DMS 273 (cell line): ENCODE measurements around the gene KCNS3.

ENCODE experiments used
- DNase-seq: peaks from one replicate; lab custom pipeline; 2025; ENCODE audit not compliant: unreplicated experiment; lab: John Stamatoyannopoulos, UW

The KCNS3 gene

GRCh38 chr2:17876590-17876989 is 1.9 kb upstream of the KCNS3 start:
- no peak for DNase-seq

GRCh38 chr2:17877811-17878280 is 621 bp upstream of the KCNS3 start:
- DNase-seq, result peak; percentile 65

- peak; percentile 94 for DNase-seq
These were observed 858 bp downstream of the KCNS3 start for GRCh38 chr2:17879137-17879912.

GRCh38 chr2:17879913-17880274 is 1.4 kb downstream of the KCNS3 start:
- DNase-seq, result no peak

- peak; percentile 66 for DNase-seq
These were observed 14.5 kb downstream of the KCNS3 start for GRCh38 chr2:17892770-17893534.

- DNase-seq, result peak; percentile 29
These were observed 15.5 kb downstream of the KCNS3 start for GRCh38 chr2:17894005-17894404.

GRCh38 chr2:17894556-17894955 is 16.1 kb downstream of the KCNS3 start:
- DNase-seq, result peak; percentile 47

GRCh38 chr2:17899871-17900270 is 21.4 kb downstream of the KCNS3 start:
- no peak for DNase-seq

GRCh38 chr2:17901246-17901645 is 22.8 kb downstream of the KCNS3 start:
- DNase-seq, result peak; percentile 86

GRCh38 chr2:17910980-17911379 is 32.5 kb downstream of the KCNS3 start:
- no peak for DNase-seq

GRCh38 chr2:17911491-17912260 is 33.2 kb downstream of the KCNS3 start:
- no peak for DNase-seq

GRCh38 chr2:17912266-17912691 is 33.8 kb downstream of the KCNS3 start:
- peak; percentile 49 for DNase-seq

- no peak for DNase-seq
These were observed 36.6 kb downstream of the KCNS3 start for GRCh38 chr2:17915099-17915498.

- no peak for DNase-seq
These were observed 37.5 kb downstream of the KCNS3 start for GRCh38 chr2:17915811-17916518.

- DNase-seq, result no peak
These were observed 38.1 kb downstream of the KCNS3 start for GRCh38 chr2:17916584-17916983.

GRCh38 chr2:17918789-17919188 is 40.3 kb downstream of the KCNS3 start:
- DNase-seq, result peak; percentile 58

GRCh38 chr2:17930773-17931172 is 52.3 kb downstream of the KCNS3 start:
- no peak for DNase-seq

GRCh38 chr2:17933256-17933655 is 54.8 kb downstream of the KCNS3 start:
- DNase-seq, result no peak

- no peak for DNase-seq
These were observed 56.3 kb downstream of the KCNS3 start for GRCh38 chr2:17934721-17935120.

- DNase-seq, result no peak
These were observed 56.9 kb downstream of the KCNS3 start for GRCh38 chr2:17935242-17935885.
